Hepatocyte (in vitro differentiated cells): Measurements from ENCODE around the gene STARD13.

ENCODE experiments used
- EZH2 ChIP-seq: fragments of 200-600 bp; sonication (generic); IDR thresholded peaks from 2 replicates; pipeline ENCODE4 v1.6.1; 2016; ENCODE audit warnings: antibody characterized with exemption, mild to moderate bottlenecking, borderline replicate concordance
- EZH2phosphoT487 ChIP-seq: fragments of 200-600 bp; sonication (generic); IDR thresholded peaks from one replicate; pipeline ENCODE4 v1.6.1; 2018; ENCODE audit warnings: antibody characterized with exemption, mild to moderate bottlenecking, low read depth, moderate library complexity; ENCODE audit not compliant: unreplicated experiment, severe bottlenecking
- TF ChIP-seq, protein P1 (sequence below): fragments of 200-600 bp; sonication (generic); IDR thresholded peaks from 2 replicates; pipeline ENCODE4 v1.5.1; 2016; ENCODE audit warnings: antibody characterized with exemption, mild to moderate bottlenecking; ENCODE audit not compliant: poor library complexity

DNA sequence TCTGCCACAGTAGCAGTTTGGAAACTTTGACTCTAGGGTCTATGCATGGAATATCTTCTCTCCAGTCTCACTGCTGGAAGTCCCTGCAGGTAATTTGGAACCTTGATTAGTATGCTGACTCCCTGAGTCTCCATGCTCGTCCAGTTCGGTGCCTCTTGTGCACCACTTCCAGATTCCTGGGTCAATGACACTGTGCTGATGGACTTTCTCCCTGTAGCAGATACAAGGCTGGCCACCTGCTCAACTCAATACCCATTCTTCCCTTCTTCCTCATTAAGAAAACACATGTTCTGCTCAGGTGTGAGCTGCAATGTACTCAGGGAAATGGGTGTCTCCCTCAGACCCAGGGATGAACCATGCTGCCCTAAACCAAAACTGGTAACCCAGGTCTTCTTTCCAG is 170.3 kb downstream of the STARD13 start:
- TF ChIP-seq EZH2 (no peak), EZH2phosphoT487 (no peak)
- TF ChIP-seq, protein P1, sequence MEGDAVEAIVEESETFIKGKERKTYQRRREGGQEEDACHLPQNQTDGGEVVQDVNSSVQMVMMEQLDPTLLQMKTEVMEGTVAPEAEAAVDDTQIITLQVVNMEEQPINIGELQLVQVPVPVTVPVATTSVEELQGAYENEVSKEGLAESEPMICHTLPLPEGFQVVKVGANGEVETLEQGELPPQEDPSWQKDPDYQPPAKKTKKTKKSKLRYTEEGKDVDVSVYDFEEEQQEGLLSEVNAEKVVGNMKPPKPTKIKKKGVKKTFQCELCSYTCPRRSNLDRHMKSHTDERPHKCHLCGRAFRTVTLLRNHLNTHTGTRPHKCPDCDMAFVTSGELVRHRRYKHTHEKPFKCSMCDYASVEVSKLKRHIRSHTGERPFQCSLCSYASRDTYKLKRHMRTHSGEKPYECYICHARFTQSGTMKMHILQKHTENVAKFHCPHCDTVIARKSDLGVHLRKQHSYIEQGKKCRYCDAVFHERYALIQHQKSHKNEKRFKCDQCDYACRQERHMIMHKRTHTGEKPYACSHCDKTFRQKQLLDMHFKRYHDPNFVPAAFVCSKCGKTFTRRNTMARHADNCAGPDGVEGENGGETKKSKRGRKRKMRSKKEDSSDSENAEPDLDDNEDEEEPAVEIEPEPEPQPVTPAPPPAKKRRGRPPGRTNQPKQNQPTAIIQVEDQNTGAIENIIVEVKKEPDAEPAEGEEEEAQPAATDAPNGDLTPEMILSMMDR: no peak
